Tibial artery (tissue), 4 donors: Measurements from ENCODE around the gene SLC16A3.

Experiments used
- DNase-seq, 2 donors: peaks; one replicate each; pipeline ENCODE4 v3.0.0-alpha.2; 2019
- H3K27ac ChIP-seq, 2 donors: fragments of 200-600 bp; sonication (generic) in 1 of 2; 1 replicate in 1 of 2; 2 replicates in 1 of 2; pipeline ENCODE4 v1.5.1; 2018 to 2019; ENCODE audit warnings: mild to moderate bottlenecking in 1 of 2
- H3K27me3 ChIP-seq, 2 donors: fragments of 200-600 bp; sonication (generic) in 1 of 2; one replicate each; pipeline versions ENCODE4 v1.5.1 to v1.6.0; 2016 to 2019
- H3K36me3 ChIP-seq, 3 donors: fragments of 200-600 bp; sonication (generic) in 2 of 3; one replicate each; pipeline ENCODE4 v1.5.1; 2016 to 2019; ENCODE audit warnings: mild to moderate bottlenecking in 2 of 3
- H3K4me1 ChIP-seq, 4 donors: fragments of 200-600 bp; sonication (generic) in 2 of 4; 1 replicate in 3 of 4; 2 replicates in 1 of 4; pipeline ENCODE4 v1.5.1; 2016 to 2019
- H3K4me3 ChIP-seq, 2 donors: fragments of 200-600 bp; sonication (generic) in 1 of 2; 1 replicate in 1 of 2; 2 replicates in 1 of 2; pipeline ENCODE4 v1.5.1; 2018 to 2019; ENCODE audit warnings: mild to moderate bottlenecking in 2 of 2
- H3K9me3 ChIP-seq, 3 donors: fragments of 200-600 bp; sonication (generic) in 1 of 3; one replicate each; pipeline ENCODE4 v1.5.1; 2016 to 2019
- CTCF ChIP-seq, 2 experiments: fragments of 200-600 bp in 1 of 2; fragments of 450-650 bp in 1 of 2; IDR thresholded peaks; one replicate each; pipeline ENCODE4 v1.5.1; 2017 to 2019; ENCODE audit warnings: antibody characterized with exemption in 2 of 2, mild to moderate bottlenecking in 1 of 2, moderate library complexity in 1 of 2
- intact Hi-C: fragments of 100-400 bp; cut with DNase I; formaldehyde crosslinking; loops from one replicate; pipeline ENCODE4 v1.15.0; 2023; ENCODE audit warnings: low total_unique reads

Gene SLC16A3

GRCh38 chr17:82212331-82213250 lies 16.3 kb upstream of the SLC16A3 start, which contains the start of gene CCDC57:
TSS of gene CCDC57 (minus strand) at chr17:82212842. CDS start at chr17:82201944, 10,898 bp downstream.
- DNase-seq = peak in 1 of 2 donors; percentile 87
- peaks cover 9 to 39% (median 32%) of the 10 kb centered on the region in 4 donors for H3K4me1 ChIP-seq
- TF ChIP-seq CTCF (IDR thresholded peaks at IDR 0.05) = peak; percentile 5 to 38
- no peaks in the 10 kb centered on the region for H3K27me3 ChIP-seq
- H3K27ac ChIP-seq = peak within 1 kb of the TSS; percentile 88 to 89
- intact Hi-C loops = no loop called here
- peaks cover 0 to 3% (median 0%) of the 10 kb centered on the region in 3 donors for H3K36me3 ChIP-seq
- H3K4me3 ChIP-seq = peak within 1 kb of the TSS; percentile 89 to 97
- H3K9me3 ChIP-seq = no peaks in the 10 kb centered on the region

GRCh38 chr17:82213251-82214011 lies 15.4 kb upstream of the SLC16A3 start:
- no peaks in the 10 kb centered on the region for H3K9me3 ChIP-seq
- H3K4me1 ChIP-seq = peaks cover 9 to 47% (median 38%) of the 10 kb centered on the region in 4 donors
- no peaks in the 10 kb centered on the region for H3K27me3 ChIP-seq
- peak overlapping the region; percentile 88 to 89 for H3K27ac ChIP-seq
- intact Hi-C loops = no loop called here
- DNase-seq = no peak
- no peaks in the 10 kb centered on the region for H3K36me3 ChIP-seq
- no peak for TF ChIP-seq CTCF (IDR thresholded peaks at IDR 0.05)
- H3K4me3 ChIP-seq = peak overlapping the region; percentile 89 to 97

GRCh38 chr17:82214012-82214628 lies 14.7 kb upstream of the SLC16A3 start:
- H3K27ac ChIP-seq = no peak overlapping the region
- H3K27me3 ChIP-seq = no peaks in the 10 kb centered on the region
- H3K36me3 ChIP-seq = no peaks in the 10 kb centered on the region
- intact Hi-C loops = no loop called here
- TF ChIP-seq CTCF (IDR thresholded peaks at IDR 0.05) = no peak
- H3K4me3 ChIP-seq = no peak overlapping the region
- H3K9me3 ChIP-seq = no peaks in the 10 kb centered on the region
- DNase-seq = no peak
- peaks cover 9 to 53% (median 40%) of the 10 kb centered on the region in 4 donors for H3K4me1 ChIP-seq

- Histone ChIP-seq H3K4me3 (no peak overlapping the region), H3K27me3 (no peaks in the 10 kb centered on the region), H3K9me3 (no peaks in the 10 kb centered on the region), H3K4me1 (peaks cover 9 to 53% (median 40%) of the 10 kb centered on the region in 4 donors), H3K27ac (peak overlapping the region; percentile 73 to 80), H3K36me3 (no peaks in the 10 kb centered on the region)
- TF ChIP-seq CTCF (IDR thresholded peaks at IDR 0.05) = no peak
- no peak for DNase-seq
- intact Hi-C loops = no loop called here
Observed at GRCh38 chr17:82215095-82215971, 13.5 kb upstream of the SLC16A3 start.

- Histone ChIP-seq H3K9me3 (no peaks in the 10 kb centered on the region), H3K36me3 (no peaks in the 10 kb centered on the region), H3K27ac (peak overlapping the region; percentile 73 to 80), H3K4me3 (no peak overlapping the region), H3K27me3 (no peaks in the 10 kb centered on the region), H3K4me1 (peaks cover 9 to 53% (median 40%) of the 10 kb centered on the region in 4 donors)
- intact Hi-C loops = no loop called here
- no peak for DNase-seq
- TF ChIP-seq CTCF (IDR thresholded peaks at IDR 0.05) = no peak
Observed at GRCh38 chr17:82215972-82216300, 12.9 kb upstream of the SLC16A3 start.
